GM12801 (cell line): ENCODE measurements around the gene AKR1C2.
"Not testable (repeated sequence)": the region's sequence is repeated elsewhere in the genome, so short reads cannot be mapped to it uniquely, and the experiment has no call there.

Source experiments
- TF ChIP-seq, protein P1 (sequence below): IDR thresholded peaks from one replicate; pipeline ENCODE4 v1.5.1; 2011; ENCODE audit warnings: control low read depth; ENCODE audit not compliant: insufficient read length; ENCODE audit errors: extremely low read depth

The AKR1C2 gene

DNA sequence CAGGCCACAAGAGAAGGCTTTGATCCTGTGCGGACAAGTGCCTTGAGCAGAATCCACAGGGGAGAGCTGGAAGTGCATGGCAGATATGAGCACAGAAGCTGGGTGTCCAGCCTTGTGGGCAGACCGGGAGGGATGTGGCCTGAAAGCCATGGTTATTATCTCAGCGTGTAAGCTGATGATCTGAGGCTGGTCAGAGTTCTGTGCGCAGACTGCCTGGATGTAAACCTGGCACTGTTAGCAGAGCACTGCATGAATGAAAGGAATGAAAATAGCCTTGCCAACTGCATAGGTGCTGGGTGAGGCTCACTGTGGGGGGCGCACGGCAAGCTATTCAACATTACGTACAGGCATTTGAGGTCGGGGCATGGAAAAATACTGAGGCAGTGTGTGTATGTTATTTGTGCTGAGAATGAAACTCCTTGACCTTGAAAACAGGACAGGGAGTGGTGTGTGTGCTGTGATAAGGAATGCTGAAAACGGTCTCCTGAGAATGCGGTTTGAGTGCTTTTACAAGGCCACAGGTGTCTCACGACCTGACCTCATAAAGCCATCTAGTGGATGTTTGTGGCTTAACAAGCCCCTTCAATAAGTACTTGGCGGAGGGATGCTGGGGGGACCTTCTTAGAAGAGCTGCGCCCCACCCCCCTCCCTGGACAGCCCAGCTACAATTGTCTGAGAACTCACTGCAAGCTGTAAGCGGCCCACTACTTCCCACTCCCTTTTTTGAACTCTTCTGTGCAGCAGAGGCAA is 21.8 kb downstream of the AKR1C2 start:
- TF ChIP-seq, protein P1, sequence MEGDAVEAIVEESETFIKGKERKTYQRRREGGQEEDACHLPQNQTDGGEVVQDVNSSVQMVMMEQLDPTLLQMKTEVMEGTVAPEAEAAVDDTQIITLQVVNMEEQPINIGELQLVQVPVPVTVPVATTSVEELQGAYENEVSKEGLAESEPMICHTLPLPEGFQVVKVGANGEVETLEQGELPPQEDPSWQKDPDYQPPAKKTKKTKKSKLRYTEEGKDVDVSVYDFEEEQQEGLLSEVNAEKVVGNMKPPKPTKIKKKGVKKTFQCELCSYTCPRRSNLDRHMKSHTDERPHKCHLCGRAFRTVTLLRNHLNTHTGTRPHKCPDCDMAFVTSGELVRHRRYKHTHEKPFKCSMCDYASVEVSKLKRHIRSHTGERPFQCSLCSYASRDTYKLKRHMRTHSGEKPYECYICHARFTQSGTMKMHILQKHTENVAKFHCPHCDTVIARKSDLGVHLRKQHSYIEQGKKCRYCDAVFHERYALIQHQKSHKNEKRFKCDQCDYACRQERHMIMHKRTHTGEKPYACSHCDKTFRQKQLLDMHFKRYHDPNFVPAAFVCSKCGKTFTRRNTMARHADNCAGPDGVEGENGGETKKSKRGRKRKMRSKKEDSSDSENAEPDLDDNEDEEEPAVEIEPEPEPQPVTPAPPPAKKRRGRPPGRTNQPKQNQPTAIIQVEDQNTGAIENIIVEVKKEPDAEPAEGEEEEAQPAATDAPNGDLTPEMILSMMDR = no peak

DNA sequence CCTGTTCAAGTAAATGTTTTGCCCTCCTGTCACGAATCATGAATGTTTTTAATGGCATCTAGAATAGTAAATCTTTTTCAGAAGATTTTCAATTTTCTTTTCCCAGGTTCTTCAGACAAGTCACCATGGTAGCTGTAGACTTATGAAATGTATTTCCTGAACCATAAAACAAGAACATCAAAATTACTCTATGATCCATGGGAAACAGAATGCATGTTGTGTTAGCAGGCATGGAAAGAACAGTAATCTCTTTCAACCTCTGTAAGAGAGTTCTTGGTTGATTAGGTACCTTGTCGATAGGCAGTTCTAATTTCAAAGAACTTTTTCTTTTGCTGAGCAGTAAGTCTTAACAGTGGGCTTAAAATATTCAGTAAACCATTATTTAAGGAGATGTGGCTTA is 22.9 kb downstream of the AKR1C2 start:
- TF ChIP-seq, protein P1 = no peak

DNA sequence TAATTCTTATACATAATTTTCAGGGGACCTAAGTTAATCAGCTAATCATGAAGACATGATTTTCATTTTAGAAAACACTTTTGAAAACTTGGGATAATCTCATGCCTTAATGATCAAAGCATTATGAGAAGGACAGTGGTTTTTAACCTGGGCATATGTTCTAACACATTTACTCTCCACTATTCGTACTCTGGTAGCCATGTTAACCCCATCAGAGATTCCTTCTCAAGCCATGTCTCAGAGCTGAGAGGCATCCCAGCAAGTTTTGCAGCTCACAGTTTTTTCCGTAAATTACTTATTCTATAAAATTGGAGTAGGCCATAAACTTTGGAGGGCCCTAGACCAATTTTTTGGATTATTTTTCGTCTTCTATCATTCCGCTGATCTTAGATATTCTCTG is 24.8 kb downstream of the AKR1C2 start:
- TF ChIP-seq, protein P1 = no peak

DNA sequence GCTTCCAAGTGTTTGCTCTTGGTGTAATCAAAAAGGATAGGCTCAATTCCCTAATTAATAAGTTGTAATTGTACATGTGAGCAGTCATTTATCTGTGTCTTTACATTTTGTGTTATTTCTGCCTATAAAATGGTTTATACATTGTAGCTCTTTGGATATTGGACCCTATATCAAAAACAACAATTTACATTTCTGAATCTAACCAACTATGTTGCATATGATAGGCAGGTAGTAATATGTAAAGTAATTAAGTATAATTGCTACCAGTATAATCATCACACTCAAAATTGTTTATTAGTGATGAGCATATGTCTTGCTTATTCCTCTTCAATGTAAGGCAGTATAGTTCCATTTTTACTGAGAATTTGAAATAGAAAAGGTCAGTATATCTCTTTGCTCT is 26.6 kb downstream of the AKR1C2 start:
- TF ChIP-seq, protein P1 = no peak

DNA sequence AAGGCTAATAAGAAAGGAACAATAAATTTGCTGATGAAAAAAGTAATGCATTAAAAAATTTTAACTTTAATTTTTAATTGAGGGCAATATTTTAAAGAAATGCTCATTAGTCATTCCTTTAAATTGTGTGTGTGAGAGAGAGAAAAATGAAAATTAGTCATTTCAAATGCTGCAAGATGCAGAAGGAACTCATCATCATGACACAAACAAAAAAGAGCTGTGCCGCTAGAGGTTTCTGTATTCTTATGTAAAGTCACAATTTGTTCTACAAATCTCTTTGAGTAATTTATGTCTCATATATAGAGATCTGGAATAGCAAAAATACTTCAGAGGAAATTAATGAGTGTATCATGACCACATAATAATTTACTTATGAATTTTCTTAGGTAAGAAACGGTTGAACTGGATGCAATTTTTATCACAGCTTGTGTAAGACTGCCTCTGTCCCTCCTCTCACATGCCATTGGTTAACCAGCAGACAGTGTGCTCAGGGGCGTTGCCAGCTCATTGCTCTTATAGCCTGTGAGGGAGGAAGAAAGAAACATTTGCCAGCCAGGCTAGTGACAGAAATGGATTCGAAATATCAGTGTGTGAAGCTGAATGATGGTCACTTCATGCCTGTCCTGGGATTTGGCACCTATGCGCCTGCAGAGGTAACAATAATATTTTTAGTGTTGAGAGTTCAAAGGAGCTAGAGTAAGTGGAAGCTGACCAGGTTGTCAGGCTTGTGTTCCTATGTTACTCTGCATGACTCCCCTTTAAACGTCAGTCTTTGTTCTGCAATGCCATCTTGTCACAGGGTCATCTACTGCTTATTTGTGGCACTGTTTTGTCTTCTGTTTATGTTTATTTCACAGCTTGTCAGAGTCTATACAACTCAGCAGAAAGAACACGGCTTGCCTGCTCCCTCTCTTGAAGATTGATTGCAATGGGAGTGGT is 40.5 kb downstream of the AKR1C2 start, which contains the start of gene AKR1C1:
Gene AKR1C1 (plus strand): TSS at position 540 of the 939 bp plus-strand sequence. CDS start 30 bp downstream, at position 570.
- TF ChIP-seq, protein P1 = not testable (repeated sequence)

DNA sequence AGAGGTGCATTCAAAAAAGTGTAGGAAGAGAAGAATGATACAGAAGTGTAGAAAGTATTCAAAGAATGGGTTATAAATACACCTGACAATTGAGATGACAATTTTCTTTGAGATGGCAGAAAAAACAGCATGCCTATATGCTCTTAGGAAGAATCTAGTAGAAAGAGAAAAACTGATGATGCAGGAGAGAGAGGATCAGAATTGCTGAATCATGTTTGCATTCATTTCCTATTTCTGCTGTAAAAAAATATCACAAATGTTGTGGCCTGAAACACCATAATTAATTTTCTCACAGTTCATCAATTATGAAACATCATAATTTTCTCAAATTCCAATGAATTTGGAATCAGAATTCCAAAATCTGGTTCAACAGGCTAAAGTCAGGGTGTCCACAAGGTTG is 50.3 kb downstream of the AKR1C2 start:
- TF ChIP-seq, protein P1 = no peak
